HG02981 (cell line): Measurements from ENCODE around the gene SHROOM1.
A peak's percentile ranks its signal among the peaks of the same experiment; 100 is the strongest.

Experiments used
- ATAC-seq: cut with Tn5 transposase; IDR thresholded peaks from one replicate; pipeline ENCODE4 v1.9.1; 2021; ENCODE audit warnings: mild to moderate bottlenecking, moderate library complexity; ENCODE audit not compliant: unreplicated experiment

SHROOM1 gene

DNA sequence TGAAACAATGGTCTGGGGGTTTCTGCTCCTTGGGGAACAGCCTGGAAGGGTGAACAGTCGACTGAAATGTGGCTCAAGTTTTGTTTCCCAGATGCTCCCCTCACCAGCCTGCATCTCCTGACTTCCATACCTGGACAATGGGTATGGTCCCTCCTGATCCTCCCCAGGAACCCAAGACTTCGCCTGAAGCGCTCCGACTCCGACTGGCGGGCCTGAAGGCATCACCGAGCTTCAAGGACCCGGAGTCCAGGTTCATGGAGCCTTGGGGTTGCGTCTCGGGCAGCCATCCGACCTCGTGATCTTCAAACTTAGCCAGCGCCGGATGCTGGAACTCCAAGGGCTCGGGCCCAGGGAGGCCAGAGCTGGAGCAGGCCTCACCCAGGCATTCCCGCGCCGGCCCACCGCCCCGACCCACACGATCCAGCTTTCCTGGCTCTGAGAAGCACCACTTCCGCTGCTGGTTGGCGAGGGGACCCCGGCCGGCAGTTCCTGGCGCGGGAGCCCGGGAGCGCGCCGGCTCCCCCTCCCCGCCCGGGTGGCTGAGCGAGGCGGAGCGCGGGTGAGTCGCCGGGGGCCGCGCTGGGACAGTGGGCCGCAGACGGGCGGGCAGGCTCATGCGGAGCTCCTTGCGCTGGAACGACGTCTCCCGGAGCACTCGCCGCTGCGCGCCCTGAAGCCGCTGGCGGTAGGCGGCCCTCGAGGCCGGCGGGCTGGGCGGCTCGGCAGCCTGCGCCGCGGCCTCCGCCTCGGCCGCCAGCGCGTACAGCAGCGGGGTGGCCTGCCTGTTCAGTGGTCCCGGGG, 5.2 kb downstream of the SHROOM1 start:
- ATAC-seq: no peak

- ATAC-seq: no peak
These were observed 6.0 kb downstream of the SHROOM1 start for GRCh38 chr5:132824426-132824825.

- no peak for ATAC-seq
These were observed 6.9 kb downstream of the SHROOM1 start for GRCh38 chr5:132823481-132824050.

GRCh38 chr5:132822650-132823480, 7.6 kb downstream of the SHROOM1 start:
- ATAC-seq: no peak

- ATAC-seq: no peak
These were observed 8.7 kb downstream of the SHROOM1 start for GRCh38 chr5:132821791-132822190.

- no peak for ATAC-seq
These were observed 9.1 kb downstream of the SHROOM1 start for GRCh38 chr5:132821350-132821749.

GRCh38 chr5:132820162-132820754, 10.2 kb downstream of the SHROOM1 start:
- ATAC-seq: peak; percentile 72

GRCh38 chr5:132819468-132819867, 11.0 kb downstream of the SHROOM1 start:
- no peak for ATAC-seq

DNA sequence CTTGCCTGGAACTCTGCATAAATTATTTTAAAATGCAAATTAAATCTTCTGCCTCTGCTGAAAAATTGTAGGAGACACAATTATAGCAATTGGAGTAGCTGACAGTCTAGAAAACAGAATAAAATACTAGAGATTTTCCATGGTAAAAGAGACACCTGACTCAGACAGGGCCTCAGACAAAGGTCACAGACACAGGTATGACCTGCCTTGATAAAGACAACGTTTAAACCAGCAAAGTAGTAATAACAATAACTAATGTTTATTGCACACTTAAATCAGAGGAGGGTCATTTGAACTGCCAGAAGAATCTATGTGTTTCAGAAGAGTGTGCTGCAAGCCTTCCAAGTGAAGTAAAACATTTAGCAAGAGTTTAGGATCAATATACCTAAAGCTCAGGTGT, 13.4 kb downstream of the SHROOM1 start:
- ATAC-seq: no peak

DNA sequence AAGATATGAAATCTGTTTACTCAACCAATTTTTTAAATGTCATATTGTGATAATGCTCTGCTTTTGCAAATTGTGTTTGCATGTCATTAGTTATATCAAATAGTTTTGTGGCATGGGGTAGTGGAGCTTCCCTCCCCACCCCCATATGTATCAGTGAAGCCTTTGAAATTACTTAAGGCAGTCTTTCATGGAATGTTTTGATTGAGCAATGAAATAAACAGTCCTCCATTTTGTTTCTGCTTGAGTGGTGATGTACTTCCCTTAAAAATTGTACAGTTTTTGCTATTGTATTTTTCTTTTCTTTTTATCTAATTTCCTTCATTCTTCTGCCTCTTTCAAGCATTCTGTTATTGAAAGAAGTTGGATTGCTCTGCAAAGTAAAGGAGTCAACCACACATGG, 13.9 kb downstream of the SHROOM1 start:
- ATAC-seq: no peak

- ATAC-seq: no peak
These were observed 14.4 kb downstream of the SHROOM1 start for GRCh38 chr5:132816083-132816482.

- no peak for ATAC-seq
These were observed 15.0 kb downstream of the SHROOM1 start for GRCh38 chr5:132815454-132815853.

GRCh38 chr5:132814503-132815294, 15.7 kb downstream of the SHROOM1 start:
- no peak for ATAC-seq

GRCh38 chr5:132813599-132814502, 16.6 kb downstream of the SHROOM1 start:
- no peak for ATAC-seq

DNA sequence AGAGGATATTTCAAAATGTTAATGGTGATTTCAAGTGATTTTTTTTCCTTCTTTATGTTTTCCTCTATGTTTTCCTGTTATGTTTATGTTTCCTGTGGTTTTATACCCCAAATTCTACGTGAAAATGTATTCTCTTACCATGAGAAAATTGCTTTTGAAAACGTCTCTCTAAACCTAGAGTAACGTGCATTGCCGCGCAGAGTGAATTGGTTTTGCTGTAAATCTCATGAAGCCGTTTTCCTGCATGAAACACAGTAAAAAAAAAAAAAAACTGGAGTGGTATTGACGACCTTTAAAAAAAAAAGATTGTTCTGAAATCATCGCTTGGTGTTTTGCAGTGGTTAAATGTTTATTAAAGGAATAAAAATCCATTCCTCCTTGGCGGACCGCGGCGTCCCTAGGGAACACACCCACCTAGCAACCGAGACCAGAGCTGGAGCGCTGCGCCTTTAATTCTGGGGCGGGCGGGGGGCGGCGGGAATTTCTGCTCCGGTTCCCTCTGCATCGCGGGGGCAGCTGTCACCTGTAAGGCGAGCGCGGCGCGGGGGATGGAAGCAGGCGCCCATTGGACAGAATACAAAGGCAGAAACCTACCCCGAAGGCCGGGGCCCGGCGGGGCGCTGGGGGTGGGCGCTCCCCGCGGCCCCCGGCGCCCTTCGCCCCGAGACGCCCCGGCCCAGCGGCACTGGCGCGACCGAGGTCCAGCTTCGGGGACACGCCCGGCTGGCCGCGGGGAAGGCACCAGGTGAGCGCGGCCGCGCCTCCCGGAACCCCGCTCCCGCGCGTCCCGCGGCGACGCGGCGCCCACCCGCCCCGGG, 17.5 kb downstream of the SHROOM1 start, which contains the start of gene SOWAHA:
TSS of gene SOWAHA (plus strand) at position 522 of the 818 bp plus-strand sequence. CDS start 320 bp downstream, outside the sequence.
- no peak for ATAC-seq

DNA sequence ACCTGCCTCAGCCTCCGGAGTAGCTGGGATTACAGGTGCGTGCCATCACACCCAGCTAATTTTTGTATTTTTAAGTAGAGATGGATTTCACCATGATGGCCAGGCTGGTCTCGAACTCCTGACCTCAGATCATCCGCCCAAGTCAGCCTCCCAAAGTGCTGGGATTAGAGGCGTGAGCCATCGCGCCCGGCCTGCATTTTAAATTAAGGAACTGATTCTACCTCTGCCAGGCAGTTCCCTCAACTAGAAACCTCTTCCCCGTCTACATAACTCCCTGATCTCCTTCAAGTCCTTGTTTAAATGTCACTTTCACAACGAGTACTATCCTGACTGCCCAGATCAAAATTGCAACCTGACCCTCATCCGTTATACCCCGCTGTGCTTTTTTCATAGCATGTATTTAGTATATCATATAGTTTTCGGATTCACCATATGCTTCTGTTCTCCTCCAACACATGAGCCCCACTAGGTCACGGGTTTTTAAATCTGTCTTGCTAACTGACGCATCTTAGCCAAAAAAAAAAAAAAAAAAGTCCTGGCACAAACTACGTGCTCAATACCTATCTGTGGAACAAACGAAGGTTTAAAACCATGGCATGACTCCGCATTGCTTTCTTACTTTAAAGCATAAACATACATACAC, 18.2 kb downstream of the SHROOM1 start:
- ATAC-seq: no peak

- ATAC-seq: no peak
These were observed 19.8 kb downstream of the SHROOM1 start for GRCh38 chr5:132810605-132811004.

DNA sequence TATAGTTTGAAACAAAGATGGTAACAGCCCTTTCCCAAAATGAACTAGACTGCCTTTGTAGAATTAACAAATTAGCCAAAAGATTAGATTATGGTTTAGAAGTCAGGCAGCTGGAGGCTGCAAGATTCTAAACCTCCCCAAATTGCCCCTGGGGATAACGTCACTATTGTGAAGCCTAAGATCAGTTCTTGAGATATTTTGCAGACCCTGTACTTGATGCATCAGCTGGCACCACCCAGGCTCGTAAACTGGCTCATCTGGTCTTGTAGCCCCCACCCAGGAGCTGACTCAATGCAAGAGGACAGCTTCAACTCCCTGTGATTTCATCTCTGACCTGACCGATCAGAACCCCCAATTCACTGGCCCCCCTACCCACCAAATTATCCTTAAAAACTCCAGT, 21.6 kb downstream of the SHROOM1 start:
- no peak for ATAC-seq
